HepG2 (cell line): ENCODE measurements around the gene BAHCC1. TPM values are rescaled to one million over a fixed set of nuclear protein-coding genes. Genes with fewer than 3 reads are reported as not detected.
A peak's percentile ranks its signal among the peaks of the same experiment; 100 is the strongest.

Experiments
- ARID4A ChIP-seq: sonication (generic); formaldehyde crosslinking; IDR thresholded peaks from 2 replicates; pipeline ENCODE4 v1.5.0; 2020; ENCODE audit warnings: mild to moderate bottlenecking, missing genetic modification reagents, borderline replicate concordance
- ATF1 ChIP-seq: IDR thresholded peaks from 2 replicates; pipeline ENCODE4 v1.6.1; 2016; ENCODE audit warnings: mild to moderate bottlenecking, control low read depth
- FOXC1 ChIP-seq: sonication (generic); formaldehyde crosslinking; IDR thresholded peaks from 2 replicates; pipeline ENCODE4 v1.8.0; 2022; ENCODE audit warnings: mild to moderate bottlenecking, missing genetic modification reagents, borderline replicate concordance
- HBP1 ChIP-seq: IDR thresholded peaks from 2 replicates; pipeline ENCODE4 v1.6.1; 2016; ENCODE audit warnings: low read depth, control low read depth
- HNF1B ChIP-seq: sonication (generic); formaldehyde crosslinking; IDR thresholded peaks from 2 replicates; pipeline ENCODE4 v1.5.1; 2020; ENCODE audit warnings: mild to moderate bottlenecking, moderate library complexity, missing genetic modification reagents
- HOXA3 ChIP-seq: sonication (generic); formaldehyde crosslinking; IDR thresholded peaks from 2 replicates; pipeline ENCODE4 v1.5.0; 2020; ENCODE audit warnings: missing genetic modification reagents
- LCORL ChIP-seq, 2 experiments: fragments of 450-650 bp in 1 of 2; sonication (generic) in 1 of 2; formaldehyde crosslinking in 1 of 2; IDR thresholded peaks; 2 replicates each; pipeline versions ENCODE4 v1.5.0 to v1.6.1; 2017 to 2020; ENCODE audit warnings: antibody characterized with exemption in 1 of 2, missing genetic modification reagents in 1 of 2
- MAX ChIP-seq: IDR thresholded peaks from 2 replicates; pipeline ENCODE4 v1.6.1; 2012; ENCODE audit warnings: inconsistent platforms
- SUZ12 ChIP-seq: fragments of 150-350 bp; IDR thresholded peaks from 2 replicates; pipeline ENCODE4 v1.6.1; 2014; ENCODE audit warnings: low read depth, low read length
- ZBTB25 ChIP-seq: IDR thresholded peaks from 2 replicates; pipeline ENCODE4 v1.6.1; 2018; ENCODE audit warnings: missing genetic modification reagents
- ZC3H13 ChIP-seq: sonication (generic); formaldehyde crosslinking; IDR thresholded peaks from 2 replicates; pipeline ENCODE4 v1.8.1; 2023; ENCODE audit warnings: mild to moderate bottlenecking, missing genetic modification reagents, moderate library complexity
- ZNF687 ChIP-seq: sonication (generic); formaldehyde crosslinking; IDR thresholded peaks from 2 replicates; pipeline ENCODE4 v1.5.1; 2020; ENCODE audit warnings: mild to moderate bottlenecking, missing genetic modification reagents, moderate library complexity
- polyA plus RNA-seq, 8 experiments: library from polyadenylated mRNA; depleted of rRNA in 3 of 8; stranded (reverse) in 7 of 8; unstranded in 1 of 8; fragments of >200 nt; fragmentation: Illumina TruSeq in 4 of 8; extraction: Trizol in 4 of 8; gene quantifications; 2 replicates each; pipeline versions ENCODE4 v1.2.1 to v1.2.3, GENCODE V29; 2011 to 2016; ENCODE audit warnings: low read depth in 4 of 8, missing spikeins in 1 of 8, mixed read lengths in 1 of 8; ENCODE audit not compliant: insufficient read depth in 1 of 8
- total RNA-seq, 5 experiments: library from RNA; depleted of rRNA; stranded (reverse); fragments of >200 nt; fragmentation: Illumina TruSeq; extraction: Trizol; gene quantifications; 2 replicates each; pipeline ENCODE4 v1.2.3, GENCODE V29; 2016; ENCODE audit warnings: low read depth in 1 of 5

The BAHCC1 gene
- total and polyA plus RNA-seq, 2 of the 13 experiments (the other 11 are each of a cell fraction or from before 2014, with no cell fraction given), result 1.4 to 1.7 TPM

GRCh38 chr17:81489012-81489997, 94.0 kb downstream of the BAHCC1 start (continued):
- TF ChIP-seq ZBTB25 (CRISPR knock-in tag) (no peak), SUZ12 (no peak), ZC3H13 (CRISPR knock-in tag) (0 out of 2 replicates have a peak, but pooled peaks have one; percentile 5), LCORL (IDR thresholded peaks at IDR 0.05) (no peak), LCORL (CRISPR knock-in tag; IDR thresholded peaks at IDR 0.05) (0 out of 2 replicates have a peak, but pooled peaks have one; percentile 33), HOXA3 (peak; percentile 27; the same call in 1 of the 2 replicates), MAX (peak; percentile 59), ATF1 (no peak), FOXC1 (CRISPR knock-in tag) (0 out of 2 replicates have a peak, but pooled peaks have one; percentile 26), HBP1 (CRISPR knock-in tag) (0 out of 2 replicates have a peak, but pooled peaks have one; percentile 14), HNF1B (CRISPR knock-in tag) (peak; percentile 14; the same call in 1 of the 2 replicates), ZNF687 (0 out of 2 replicates have a peak, but pooled peaks have one; percentile 8), ARID4A (CRISPR knock-in tag) (0 out of 2 replicates have a peak, but pooled peaks have one; percentile 26)
